ENCODE measurements around the gene KIF26A. TPM values are rescaled to one million over a fixed set of nuclear protein-coding genes. Genes with fewer than 3 reads are reported as not detected.
A peak's percentile ranks its signal among the peaks of the same experiment; 100 is the strongest.

The KIF26A gene
- total and polyA plus RNA-seq, 2 donors from 2014 or later: 2.3 to 12.3 TPM

DNA sequence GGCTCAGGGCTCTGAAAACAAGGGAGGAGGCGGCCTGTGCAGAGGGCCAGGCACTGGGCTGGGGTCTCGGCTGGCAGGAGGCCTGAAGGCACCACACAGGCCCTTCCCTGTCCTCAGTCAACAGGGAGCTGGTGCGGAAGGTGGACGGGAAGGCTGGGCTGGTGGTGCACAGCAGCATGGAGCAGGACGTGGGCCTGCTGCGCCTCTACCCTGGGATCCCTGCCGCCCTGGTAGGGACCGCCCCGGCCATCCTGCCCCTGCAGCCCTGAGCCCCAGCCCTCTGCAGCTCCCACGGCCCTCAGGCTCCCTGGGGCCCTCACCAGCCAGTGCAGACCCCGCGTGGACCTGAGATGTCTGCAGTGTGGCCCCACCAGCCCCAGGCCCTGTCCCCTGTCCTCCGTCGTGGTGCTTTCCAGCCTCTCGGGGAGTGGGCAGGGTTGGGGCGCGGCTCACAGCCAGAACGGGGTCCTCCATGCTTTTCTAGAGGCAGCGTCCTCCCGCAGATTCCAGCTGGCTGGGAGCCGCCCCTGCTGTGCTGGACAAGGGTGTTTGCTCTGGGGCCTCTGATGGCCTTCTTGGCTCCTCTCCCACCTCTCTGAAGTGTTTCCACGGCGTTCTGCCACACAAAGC lies 34.8 kb upstream of the KIF26A start:
- no peaks in the 10 kb centered on the region for H3K9me3 ChIP-seq (ENCODE audit: control insufficient read depth in 2 of 3, insufficient read depth in 1 of 3, low read length in 3 of 3)
- FAIRE-seq (no peak), DNase-seq (peak in 1 of 5 donors; percentile 74)
- intact Hi-C loops (cut with DNase I): no loop called here
- no peak overlapping the region for H3K4me3 ChIP-seq (ENCODE audit: low read length in 3 of 3)
- H3K36me3 ChIP-seq (ENCODE audit: control insufficient read depth in 2 of 3, insufficient read depth in 3 of 3, low read length in 3 of 3): no peaks in the 10 kb centered on the region
- H3K27ac ChIP-seq (ENCODE audit: low read depth in 2 of 2, low read length in 2 of 2): no peak overlapping the region
- TF ChIP-seq, protein P1, sequence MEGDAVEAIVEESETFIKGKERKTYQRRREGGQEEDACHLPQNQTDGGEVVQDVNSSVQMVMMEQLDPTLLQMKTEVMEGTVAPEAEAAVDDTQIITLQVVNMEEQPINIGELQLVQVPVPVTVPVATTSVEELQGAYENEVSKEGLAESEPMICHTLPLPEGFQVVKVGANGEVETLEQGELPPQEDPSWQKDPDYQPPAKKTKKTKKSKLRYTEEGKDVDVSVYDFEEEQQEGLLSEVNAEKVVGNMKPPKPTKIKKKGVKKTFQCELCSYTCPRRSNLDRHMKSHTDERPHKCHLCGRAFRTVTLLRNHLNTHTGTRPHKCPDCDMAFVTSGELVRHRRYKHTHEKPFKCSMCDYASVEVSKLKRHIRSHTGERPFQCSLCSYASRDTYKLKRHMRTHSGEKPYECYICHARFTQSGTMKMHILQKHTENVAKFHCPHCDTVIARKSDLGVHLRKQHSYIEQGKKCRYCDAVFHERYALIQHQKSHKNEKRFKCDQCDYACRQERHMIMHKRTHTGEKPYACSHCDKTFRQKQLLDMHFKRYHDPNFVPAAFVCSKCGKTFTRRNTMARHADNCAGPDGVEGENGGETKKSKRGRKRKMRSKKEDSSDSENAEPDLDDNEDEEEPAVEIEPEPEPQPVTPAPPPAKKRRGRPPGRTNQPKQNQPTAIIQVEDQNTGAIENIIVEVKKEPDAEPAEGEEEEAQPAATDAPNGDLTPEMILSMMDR (IDR thresholded peaks at IDR 0.05; ENCODE audit: borderline replicate concordance, extremely low read depth, insufficient read depth): no peak
- H3K9ac ChIP-seq (ENCODE audit: low read length in 3 of 3): no peak overlapping the region
- H3K4me1 ChIP-seq (ENCODE audit: control insufficient read depth in 2 of 3, insufficient read depth in 2 of 3, low read depth in 1 of 3, low read length in 3 of 3): no peaks in the 10 kb centered on the region
- no peaks in the 10 kb centered on the region for H3K27me3 ChIP-seq (ENCODE audit: control insufficient read depth, insufficient read depth, low read length)

DNA sequence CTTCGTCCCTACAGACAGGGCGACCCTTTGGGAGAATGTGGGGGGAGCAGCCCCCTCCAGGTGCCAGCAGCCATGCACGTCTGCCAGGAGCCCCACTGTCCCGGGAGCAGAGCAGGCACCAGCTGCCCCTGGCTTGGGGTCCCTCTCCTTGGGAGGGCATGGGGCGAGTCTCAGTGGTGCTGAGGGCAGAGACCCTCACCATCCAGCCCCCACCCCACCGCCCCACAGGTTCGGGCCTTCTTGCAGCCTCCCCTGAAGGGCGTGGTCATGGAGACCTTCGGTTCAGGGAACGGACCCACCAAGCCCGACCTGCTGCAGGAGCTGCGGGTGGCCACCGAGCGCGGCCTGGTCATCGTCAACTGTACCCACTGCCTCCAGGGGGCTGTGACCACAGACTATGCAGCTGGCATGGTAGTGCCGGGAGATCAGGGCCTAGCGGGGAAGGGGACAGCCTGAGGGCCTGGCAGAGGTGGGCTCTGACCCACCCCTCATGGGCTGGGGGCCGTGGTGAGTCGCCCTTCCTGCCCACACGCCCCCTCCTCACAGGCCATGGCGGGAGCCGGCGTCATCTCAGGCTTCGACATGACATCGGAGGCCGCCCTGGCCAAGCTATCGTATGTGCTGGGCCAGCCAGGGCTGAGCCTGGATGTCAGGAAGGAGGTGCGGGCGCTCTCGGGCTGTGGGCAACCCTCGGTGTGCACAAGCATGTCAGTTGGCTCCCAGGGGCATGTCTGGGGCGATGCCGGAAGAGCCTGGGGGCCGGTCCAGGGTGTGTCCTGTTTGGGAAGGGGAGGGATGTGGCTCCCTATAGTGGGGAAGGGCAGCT lies 34.1 kb upstream of the KIF26A start:
- no peaks in the 10 kb centered on the region for H3K4me1 ChIP-seq (ENCODE audit: control insufficient read depth in 2 of 3, insufficient read depth in 2 of 3, low read depth in 1 of 3, low read length in 3 of 3)
- intact Hi-C loops (cut with DNase I): no loop called here
- no peak overlapping the region for H3K9ac ChIP-seq (ENCODE audit: low read length in 3 of 3)
- no peak overlapping the region for H3K4me3 ChIP-seq (ENCODE audit: low read length in 3 of 3)
- FAIRE-seq (no peak), DNase-seq (peak in 2 of 5 donors; percentile 51 to 62)
- no peak overlapping the region for H3K27ac ChIP-seq (ENCODE audit: low read depth in 2 of 2, low read length in 2 of 2)
- H3K36me3 ChIP-seq (ENCODE audit: control insufficient read depth in 2 of 3, insufficient read depth in 3 of 3, low read length in 3 of 3): no peaks in the 10 kb centered on the region
- H3K27me3 ChIP-seq (ENCODE audit: control insufficient read depth, insufficient read depth, low read length): no peaks in the 10 kb centered on the region
- TF ChIP-seq, protein P1 (IDR thresholded peaks at IDR 0.05; ENCODE audit: borderline replicate concordance, extremely low read depth, insufficient read depth): no peak
- no peaks in the 10 kb centered on the region for H3K9me3 ChIP-seq (ENCODE audit: control insufficient read depth in 2 of 3, insufficient read depth in 1 of 3, low read length in 3 of 3)

DNA sequence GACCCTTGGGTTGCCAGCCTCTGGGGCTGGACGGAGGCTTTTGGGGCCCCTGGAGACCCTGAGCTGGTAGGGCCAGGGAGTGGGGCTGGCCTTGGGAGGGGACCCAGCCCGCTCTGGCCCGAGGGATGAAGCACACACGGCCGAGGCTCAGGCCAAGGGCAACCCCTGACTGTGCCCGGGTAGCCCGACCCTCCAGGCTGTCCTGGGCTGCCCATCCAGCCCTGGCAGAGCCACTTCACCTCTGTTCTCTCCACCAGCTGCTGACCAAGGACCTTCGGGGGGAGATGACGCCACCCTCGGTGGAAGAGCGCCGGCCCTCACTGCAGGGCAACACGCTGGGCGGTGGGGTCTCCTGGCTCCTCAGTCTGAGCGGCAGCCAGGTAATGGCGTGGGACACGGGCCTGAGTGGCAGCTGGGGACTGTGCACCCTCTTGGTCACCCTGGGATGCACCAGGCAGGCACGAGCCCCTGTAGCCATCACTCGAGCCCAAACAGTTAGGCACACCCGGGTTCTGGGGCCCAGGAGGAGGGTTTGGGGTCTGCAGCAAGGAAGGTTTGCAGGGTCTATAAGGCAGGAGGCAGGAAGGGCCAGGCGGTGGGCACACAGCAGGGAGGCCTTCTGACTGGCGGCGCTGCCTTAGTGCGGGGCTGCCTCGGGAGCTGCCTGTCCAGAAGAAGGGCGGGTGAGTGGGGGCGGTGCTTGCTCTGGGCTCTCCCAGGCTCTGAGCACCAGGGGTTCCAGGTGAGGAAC lies 33.1 kb upstream of the KIF26A start:
- no peaks in the 10 kb centered on the region for H3K36me3 ChIP-seq (ENCODE audit: control insufficient read depth in 2 of 3, insufficient read depth in 3 of 3, low read length in 3 of 3)
- H3K27ac ChIP-seq (ENCODE audit: low read depth in 2 of 2, low read length in 2 of 2): no peak overlapping the region
- no peaks in the 10 kb centered on the region for H3K27me3 ChIP-seq (ENCODE audit: control insufficient read depth, insufficient read depth, low read length)
- no peak overlapping the region for H3K9ac ChIP-seq (ENCODE audit: low read length in 3 of 3)
- DNase-seq (peak in 1 of 5 donors; percentile 66), FAIRE-seq (no peak)
- intact Hi-C loops (cut with DNase I): no loop called here
- no peak overlapping the region for H3K4me3 ChIP-seq (ENCODE audit: low read length in 3 of 3)
- no peaks in the 10 kb centered on the region for H3K9me3 ChIP-seq (ENCODE audit: control insufficient read depth in 2 of 3, insufficient read depth in 1 of 3, low read length in 3 of 3)
- H3K4me1 ChIP-seq (ENCODE audit: control insufficient read depth in 2 of 3, insufficient read depth in 2 of 3, low read depth in 1 of 3, low read length in 3 of 3): no peaks in the 10 kb centered on the region
- TF ChIP-seq, protein P1 (IDR thresholded peaks at IDR 0.05; ENCODE audit: borderline replicate concordance, extremely low read depth, insufficient read depth): no peak
